GM12878 (cell line): ENCODE results near the gene PIK3R5. TPM values are rescaled to one million over a fixed set of nuclear protein-coding genes. Genes with fewer than 3 reads are reported as not detected.
A peak's percentile ranks its signal among the peaks of the same experiment; 100 is the strongest.

Source experiments
- ATAC-seq: fragments of 200-7000 bp; cut with Tn5 transposase; 3 replicates; pipeline ENCODE4 v1.9.1; 2020; ENCODE audit warnings: mild to moderate bottlenecking, moderate library complexity
- BruUV-seq: library from RNA; stranded (reverse); fragments of 400-500 nt; replicated peaks from 2 replicates; lab custom pipeline; 2021; lab: Mats Ljungman, UMichigan
- CTCF ChIA-PET: fragments of 300-600 bp; sonication (Branson Sonifier 250); formaldehyde crosslinking; extraction: SDS; loops from one replicate; lab custom pipeline; 2021; ENCODE audit warnings: inconsistent platforms; lab: Yijun Ruan, JAX
- POLR2A ChIA-PET: fragments of 350-600 bp; formaldehyde crosslinking; extraction: SDS; loops from one replicate; lab custom pipeline; 2021; ENCODE audit warnings: inconsistent platforms; lab: Charles Lee
- RAD21 ChIA-PET: fragments of 300-600 bp; sonication (Branson Sonifier 250); formaldehyde crosslinking; loops from one replicate; lab custom pipeline; 2023; ENCODE audit warnings: antibody characterized with exemption; ENCODE audit not compliant: unreplicated experiment; lab: Charles Lee
- SMC1A ChIA-PET: fragments of 300-600 bp; sonication (Branson Sonifier 250); formaldehyde crosslinking; loops from one replicate; lab custom pipeline; 2023; ENCODE audit not compliant: unreplicated experiment, uncharacterized antibody; lab: Charles Lee
- DNase-seq: peaks from one replicate; pipeline ENCODE4 v3.0.0-alpha.2; 2011; ENCODE audit warnings: low read depth, low spot score
- FAIRE-seq: peaks from 3 replicates; lab custom pipeline; 2011; peaks lifted over from hg19 to GRCh38; lab: Jason Lieb, UNC
- H2AFZ ChIP-seq: 2 replicates; pipeline ENCODE4 v1.6.0; 2011; ENCODE audit warnings: low read depth, low read length, control low read depth; ENCODE audit not compliant: control insufficient read depth
- H3K27ac ChIP-seq: 2 replicates; pipeline ENCODE4 v1.5.1; 2011; ENCODE audit warnings: control low read depth; ENCODE audit not compliant: control insufficient read depth, insufficient read depth
- H3K27me3 ChIP-seq, 2 experiments: replicated peaks in 1 of 2; 2 replicates each; pipeline versions ENCODE4 v1.6.0 to v1.6.1; 2011; ENCODE audit warnings: low read length in 1 of 2; ENCODE audit not compliant: control insufficient read depth in 2 of 2, insufficient read depth in 2 of 2
- H3K36me3 ChIP-seq, 2 experiments: 2 replicates each; pipeline ENCODE4 v1.5.1; 2011; ENCODE audit warnings: low read length in 1 of 2; ENCODE audit not compliant: control insufficient read depth in 2 of 2, insufficient read depth in 2 of 2
- H3K4me1 ChIP-seq: 2 replicates; pipeline ENCODE4 v1.6.1; 2011; ENCODE audit warnings: mild to moderate bottlenecking, low read length, moderate library complexity, mixed read lengths; ENCODE audit not compliant: control insufficient read depth, insufficient read depth
- H3K4me2 ChIP-seq: 2 replicates; pipeline ENCODE4 v1.6.0; 2011; ENCODE audit warnings: control low read depth; ENCODE audit not compliant: control insufficient read depth, insufficient read depth
- H3K4me3 ChIP-seq: fragments of 200-600 bp; sonication (generic); 2 replicates; pipeline ENCODE4 v1.5.1; 2016
- H3K79me2 ChIP-seq: 2 replicates; pipeline ENCODE4 v1.6.0; 2011; ENCODE audit warnings: low read length; ENCODE audit not compliant: control insufficient read depth, insufficient read depth
- H3K9ac ChIP-seq: 2 replicates; pipeline ENCODE4 v1.8.0; 2011; ENCODE audit warnings: low read length, control low read depth, mixed read lengths; ENCODE audit not compliant: control insufficient read depth, insufficient read depth
- H3K9me3 ChIP-seq: replicated peaks from 3 replicates; pipeline ENCODE4 v1.5.1; 2011; ENCODE audit warnings: mild to moderate bottlenecking, low read length; ENCODE audit not compliant: control insufficient read depth, insufficient read depth
- H4K20me1 ChIP-seq: 2 replicates; pipeline ENCODE4 v1.6.0; 2011; ENCODE audit not compliant: control insufficient read depth, insufficient read depth
- BCLAF1 ChIP-seq: fragments of 450-650 bp; IDR thresholded peaks from 2 replicates; pipeline ENCODE4 v1.6.1; 2017; ENCODE audit warnings: antibody characterized with exemption, mild to moderate bottlenecking, moderate library complexity
- BHLHE40 ChIP-seq, 2 experiments: fragments of 450-650 bp in 1 of 2; IDR thresholded peaks; 2 replicates each; pipeline ENCODE4 v1.6.1; 2011 to 2017; ENCODE audit warnings: low read depth in 2 of 2, borderline replicate concordance in 1 of 2, improper control_type of control experiment in 1 of 2, low read length in 1 of 2, mild to moderate bottlenecking in 1 of 2
- CHD2 ChIP-seq: IDR thresholded peaks from 2 replicates; pipeline ENCODE4 v1.6.1; 2011; ENCODE audit warnings: low read depth, low read length, improper control_type of control experiment, borderline replicate concordance
- CHD4 ChIP-seq: fragments of 200-600 bp; sonication (generic); IDR thresholded peaks from 2 replicates; pipeline ENCODE4 v1.6.1; 2016; ENCODE audit warnings: mild to moderate bottlenecking
- HDAC2 ChIP-seq: fragments of 200-600 bp; sonication (generic); IDR thresholded peaks from 2 replicates; pipeline ENCODE4 v1.6.1; 2017
- RUNX3 ChIP-seq: IDR thresholded peaks from 2 replicates; pipeline ENCODE4 v1.6.1; 2012; ENCODE audit warnings: low read length, inconsistent platforms
- TARDBP ChIP-seq: IDR thresholded peaks from 2 replicates; pipeline ENCODE4 v1.6.1; 2016; ENCODE audit warnings: borderline replicate concordance
- ZBED1 ChIP-seq: IDR thresholded peaks from 2 replicates; pipeline ENCODE4 v1.6.1; 2016; ENCODE audit warnings: borderline replicate concordance
- ZBTB40 ChIP-seq: fragments of 450-650 bp; IDR thresholded peaks from 2 replicates; pipeline ENCODE4 v1.6.1; 2016; ENCODE audit warnings: mild to moderate bottlenecking, moderate library complexity, borderline replicate concordance
- ZNF592 ChIP-seq: fragments of 450-650 bp; IDR thresholded peaks from 2 replicates; pipeline ENCODE4 v1.6.1; 2017; ENCODE audit warnings: mild to moderate bottlenecking, moderate library complexity
- WGBS: methylation state at CpG from one replicate; pipeline ENCODE4 v1.1.6; 2016; ENCODE audit warnings: low lambda C conversion rate; ENCODE audit not compliant: insufficient replicate concordance, insufficient coverage; ENCODE audit errors: missing lambda C conversion rate; 5-methylcytosine and 5-hydroxymethylcytosine counted together
- in situ Hi-C: fragments of 300-500 bp; cut with MboI; formaldehyde crosslinking; loops from 9 replicates; pipeline ENCODE4 v1.14.3; 2018; ENCODE audit warnings: mixed read lengths
- intact Hi-C: fragments of 100-400 bp; cut with micrococcal nuclease; formaldehyde crosslinking; loops from one replicate; pipeline ENCODE4 v1.14.2; 2022; ENCODE audit not compliant: unreplicated experiment
- polyA plus RNA-seq, 11 experiments: library from polyadenylated mRNA; depleted of rRNA in 4 of 11; unstranded in 6 of 11; stranded (reverse) in 5 of 11; fragments of >200 nt; fragmentation: Nextera tagmentation in 4 of 11; fragmentation: Illumina TruSeq in 1 of 11; extraction: Ambion mirVana in 4 of 11; extraction: Trizol in 1 of 11; gene quantifications; 1 replicate in 1 of 11; 2 replicates in 10 of 11; pipeline versions ENCODE4 v1.2.1 to v1.2.3, GENCODE V29; 2011 to 2016; ENCODE audit warnings: inconsistent platforms in 2 of 11, missing spikeins in 2 of 11, low read depth in 1 of 11
- total RNA-seq, 4 experiments: library from RNA; depleted of rRNA in 3 of 4; stranded (reverse); fragments of >200 nt in 3 of 4; fragmentation: Illumina TruSeq in 1 of 4; extraction: Trizol in 1 of 4; gene quantifications; 2 replicates each; pipeline versions ENCODE4 v1.2.1 to v1.2.3, GENCODE V29; 2013 to 2021

Gene PIK3R5
- total and polyA plus RNA-seq, 10 of the 15 experiments (the other 5 are each of a cell fraction or from before 2014, with no cell fraction given): 9.5 to 50.8 (median 35.5) TPM

GRCh38 chr17:8935191-8935590 lies 30.3 kb downstream of the PIK3R5 start (continued):
- TF ChIP-seq BCLAF1: no peak
- TF ChIP-seq HDAC2: no peak
- TF ChIP-seq CHD4: no peak
- TF ChIP-seq CHD2: no peak
- no peak for TF ChIP-seq BHLHE40 (IDR thresholded peaks at IDR 0.05; ENCODE audit: borderline replicate concordance in 1 of 2, low read depth in 2 of 2, low read length in 1 of 2)
- TF ChIP-seq RUNX3: peak; percentile 77
- TF ChIP-seq TARDBP: no peak

- H3K4me1 ChIP-seq: peaks cover 20% of the 10 kb centered on the region
- ChIA-PET SMC1A (interaction anchor here (3.0 to 19.3 kb wide), 3 partner anchors 11 to 35 kb away, joined by 15 to 345 read pairs (median 63); partner anchors contain the start of gene PIK3R5), POLR2A (no interaction called here), CTCF (no interaction called here), RAD21 (no interaction called here)
- no peaks in the 10 kb centered on the region for H4K20me1 ChIP-seq
- H3K9ac ChIP-seq: no peak overlapping the region
- H3K27ac ChIP-seq: peak overlapping the region; percentile 59
- intact Hi-C loops: no loop called here
- peaks cover 0 to 3% of the 10 kb centered on the region in 2 experiments; a peak in 2 of 4 replicates for H3K36me3 ChIP-seq
- ATAC-seq (no peak), FAIRE-seq (no peak), DNase-seq (no peak)
- WGBS: 23% methylated on average over 6 of the region's 6 CpGs
- no TSS peak for BruUV-seq
- H3K4me2 ChIP-seq: no peak overlapping the region
- no peak overlapping the region for H3K4me3 ChIP-seq
- in situ Hi-C loops: no loop called here
- peaks cover 30% of the 10 kb centered on the region for H3K9me3 ChIP-seq
- H2AFZ ChIP-seq: no peak overlapping the region
- TF ChIP-seq ZBTB40 (no peak), ZBED1 (0 out of 2 replicates have a peak, but pooled peaks have one; percentile 18), ZNF592 (no peak)
- no peaks in the 10 kb centered on the region for H3K27me3 ChIP-seq
- peaks cover 39% of the 10 kb centered on the region for H3K79me2 ChIP-seq
Observed at GRCh38 chr17:8934346-8934745, 31.2 kb downstream of the PIK3R5 start.
